ENCODE data around the gene TNFRSF18. TPM values are rescaled to one million over a fixed set of nuclear protein-coding genes. Genes with fewer than 3 reads are reported as not detected.

Gene TNFRSF18
- total RNA-seq, 1 experiment from 2014 or later = 0.83 TPM

GRCh38 chr1:1236176-1236763, 29.9 kb upstream of the TNFRSF18 start:
- ChIA-PET POLR2A (no interaction called here), CTCF (interaction anchor here (0.8 to 2.3 kb wide), 4 partner anchors 11 to 115 kb away, joined by 3 to 9 read pairs (median 5); partner anchors contain the start of genes C1QTNF12 and UBE2J2)
- Mint-ChIP-seq H3K4me3 (no peak overlapping the region), H3K9me3 (peaks cover 3% of the 10 kb centered on the region; the same call in 1 of the 2 replicates), H3K27ac (no peak overlapping the region), H3K36me3 (peaks cover 5% of the 10 kb centered on the region), H3K27me3 (ENCODE audit: low read depth) (no peaks in the 10 kb centered on the region), H3K4me1 (peaks cover 3% of the 10 kb centered on the region)
- TF ChIP-seq NFATC4 (CRISPR knock-in tag; IDR thresholded peaks at IDR 0.05) (no peak), CBFB (CRISPR knock-in tag; IDR thresholded peaks at IDR 0.05; ENCODE audit: low read depth) (no peak), ESRRA (CRISPR knock-in tag; IDR thresholded peaks at IDR 0.05; ENCODE audit: borderline replicate concordance) (0 out of 2 replicates have a peak, but pooled peaks have one; percentile 10), E2F1 (CRISPR knock-in tag; IDR thresholded peaks at IDR 0.05) (0 out of 2 replicates have a peak, but pooled peaks have one; percentile 22)
- no peak for DNase-seq (ENCODE audit: low spot score)
- no peak for ATAC-seq

- DNase-seq (ENCODE audit: low spot score) = no peak
- peaks cover 5% of the 10 kb centered on the region for H3K36me3 Mint-ChIP-seq
- H3K9me3 Mint-ChIP-seq = peaks cover 3% of the 10 kb centered on the region; the same call in 1 of the 2 replicates
- ATAC-seq = no peak
- peaks cover 10% of the 10 kb centered on the region for H3K4me1 Mint-ChIP-seq
- POLR2A ChIA-PET = no interaction called here
- no peak overlapping the region for H3K27ac Mint-ChIP-seq
- no peaks in the 10 kb centered on the region for H3K27me3 Mint-ChIP-seq (ENCODE audit: low read depth)
- no peak overlapping the region for H3K4me3 Mint-ChIP-seq
- CTCF ChIA-PET = no interaction called here
- TF ChIP-seq ATF2 (CRISPR knock-in tag; IDR thresholded peaks at IDR 0.05; ENCODE audit: borderline replicate concordance, low read depth) (no peak), FOXP4 (CRISPR knock-in tag; IDR thresholded peaks at IDR 0.05) (no peak), MXD4 (CRISPR knock-in tag; IDR thresholded peaks at IDR 0.05; ENCODE audit: borderline replicate concordance) (no peak), ZNF263 (CRISPR knock-in tag; IDR thresholded peaks at IDR 0.05; ENCODE audit: low read depth) (no peak), MAX (CRISPR knock-in tag; IDR thresholded peaks at IDR 0.05) (no peak), ZNF532 (CRISPR knock-in tag; IDR thresholded peaks at IDR 0.05; ENCODE audit: borderline replicate concordance) (no peak), ZBTB43 (CRISPR knock-in tag; IDR thresholded peaks at IDR 0.05) (no peak), IRF1 (CRISPR knock-in tag; IDR thresholded peaks at IDR 0.05) (no peak), SOX15 (CRISPR knock-in tag; IDR thresholded peaks at IDR 0.05) (no peak), ZNF396 (CRISPR knock-in tag; IDR thresholded peaks at IDR 0.05; ENCODE audit: borderline replicate concordance) (no peak), OVOL2 (CRISPR knock-in tag; IDR thresholded peaks at IDR 0.05; ENCODE audit: borderline replicate concordance) (no peak), ATF3 (CRISPR knock-in tag; conservative IDR thresholded peaks at IDR 0.05) (no peak), NFATC4 (CRISPR knock-in tag; IDR thresholded peaks at IDR 0.05) (no peak)
Measured at GRCh38 chr1:1235016-1235744, 28.8 kb upstream of the TNFRSF18 start.
